Measurements from ENCODE around the gene ZBTB40. TPM values are rescaled to one million over a fixed set of nuclear protein-coding genes. Genes with fewer than 3 reads are reported as not detected.
A peak's percentile ranks its signal among the peaks of the same experiment; 100 is the strongest.

The ZBTB40 gene
- total RNA-seq, 4 donors from 2014 or later = 13.8 to 21.1 (median 18.4) TPM

DNA sequence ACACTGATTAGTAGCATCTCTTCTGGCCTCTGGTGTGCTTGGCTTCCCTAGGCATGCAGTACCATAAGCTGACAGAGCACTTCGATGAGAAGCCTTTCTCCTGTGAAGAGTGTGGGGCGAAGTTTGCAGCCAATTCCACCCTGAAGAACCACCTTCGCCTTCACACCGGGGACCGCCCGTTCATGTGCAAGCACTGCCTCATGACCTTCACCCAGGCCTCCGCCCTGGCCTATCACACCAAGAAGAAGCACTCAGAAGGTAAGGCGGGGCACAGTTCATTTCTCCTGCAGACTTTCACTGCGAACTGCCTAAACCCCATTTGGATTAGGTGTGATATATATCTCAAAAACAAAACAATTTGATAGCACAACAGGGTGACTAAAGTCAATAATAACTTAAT, 61.2 kb downstream of the ZBTB40 start:
- H3K27ac ChIP-seq (replicated peaks in 1 of 4) = no peak overlapping the region
- peaks cover 0 to 15% (median 3%) of the 10 kb centered on the region in 4 donors for H3K4me1 ChIP-seq
- DNase-seq (ENCODE audit: extremely low spot score) = no peak
- 95% methylated on average over 9 of the region's 9 CpGs for WGBS
- H3K36me3 ChIP-seq = peaks cover 58 to 100% (median 98%) of the 10 kb centered on the region in 4 donors
- intact Hi-C loops (cut with DNase I) = no loop called here
- H3K4me3 ChIP-seq = no peak overlapping the region
- no peaks in the 10 kb centered on the region for H3K9me3 ChIP-seq
- TF ChIP-seq EP300 (IDR thresholded peaks at IDR 0.05) (no peak), POLR2A (IDR thresholded peaks at IDR 0.05; ENCODE audit: low read depth) (no peak), POLR2AphosphoS5 (IDR thresholded peaks at IDR 0.05) (no peak)
- TF ChIP-seq, protein P1, sequence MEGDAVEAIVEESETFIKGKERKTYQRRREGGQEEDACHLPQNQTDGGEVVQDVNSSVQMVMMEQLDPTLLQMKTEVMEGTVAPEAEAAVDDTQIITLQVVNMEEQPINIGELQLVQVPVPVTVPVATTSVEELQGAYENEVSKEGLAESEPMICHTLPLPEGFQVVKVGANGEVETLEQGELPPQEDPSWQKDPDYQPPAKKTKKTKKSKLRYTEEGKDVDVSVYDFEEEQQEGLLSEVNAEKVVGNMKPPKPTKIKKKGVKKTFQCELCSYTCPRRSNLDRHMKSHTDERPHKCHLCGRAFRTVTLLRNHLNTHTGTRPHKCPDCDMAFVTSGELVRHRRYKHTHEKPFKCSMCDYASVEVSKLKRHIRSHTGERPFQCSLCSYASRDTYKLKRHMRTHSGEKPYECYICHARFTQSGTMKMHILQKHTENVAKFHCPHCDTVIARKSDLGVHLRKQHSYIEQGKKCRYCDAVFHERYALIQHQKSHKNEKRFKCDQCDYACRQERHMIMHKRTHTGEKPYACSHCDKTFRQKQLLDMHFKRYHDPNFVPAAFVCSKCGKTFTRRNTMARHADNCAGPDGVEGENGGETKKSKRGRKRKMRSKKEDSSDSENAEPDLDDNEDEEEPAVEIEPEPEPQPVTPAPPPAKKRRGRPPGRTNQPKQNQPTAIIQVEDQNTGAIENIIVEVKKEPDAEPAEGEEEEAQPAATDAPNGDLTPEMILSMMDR (IDR thresholded peaks at IDR 0.05) = no peak
- no peaks in the 10 kb centered on the region for H3K27me3 ChIP-seq

DNA sequence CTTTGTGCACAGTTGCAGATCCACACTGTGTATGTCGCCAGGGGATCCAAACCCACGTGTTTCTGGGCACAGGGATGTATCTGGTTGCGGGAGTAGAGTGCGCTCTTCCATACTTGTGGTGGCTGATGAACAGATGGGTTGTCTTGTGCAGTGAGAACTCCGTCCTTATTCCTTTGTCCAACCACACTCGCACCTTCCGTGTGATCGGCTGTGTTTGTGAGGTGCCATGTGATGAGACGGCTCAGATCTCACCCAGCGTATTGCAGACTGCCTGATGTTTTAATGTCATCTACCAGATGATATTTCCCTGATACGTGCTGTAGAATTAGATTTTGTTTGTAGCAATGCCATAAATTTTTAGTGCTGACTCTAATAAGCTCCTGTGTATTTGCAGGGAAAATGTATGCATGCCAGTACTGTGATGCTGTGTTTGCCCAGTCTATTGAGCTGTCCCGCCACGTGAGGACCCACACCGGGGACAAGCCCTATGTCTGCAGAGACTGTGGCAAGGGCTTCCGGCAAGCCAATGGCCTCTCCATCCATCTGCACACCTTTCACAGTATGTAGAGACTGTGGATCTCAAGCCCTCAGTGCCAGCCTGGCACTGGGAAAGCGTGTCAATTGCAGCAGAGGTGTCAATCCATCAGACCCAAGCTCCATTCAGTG, 65.4 kb downstream of the ZBTB40 start:
- 93% methylated on average over 12 of the region's 16 CpGs for WGBS
- no peak for TF ChIP-seq POLR2A (IDR thresholded peaks at IDR 0.05; ENCODE audit: low read depth)
- TF ChIP-seq POLR2AphosphoS5 (IDR thresholded peaks at IDR 0.05) = no peak
- no peak for TF ChIP-seq EP300 (IDR thresholded peaks at IDR 0.05)
- TF ChIP-seq, protein P1 (IDR thresholded peaks at IDR 0.05) = no peak
- H3K4me3 ChIP-seq = no peak overlapping the region
- H3K4me1 ChIP-seq = peaks cover 0 to 16% (median 14%) of the 10 kb centered on the region in 4 donors
- no peaks in the 10 kb centered on the region for H3K27me3 ChIP-seq
- no peaks in the 10 kb centered on the region for H3K9me3 ChIP-seq
- H3K27ac ChIP-seq (replicated peaks in 1 of 4) = no peak overlapping the region
- intact Hi-C loops (cut with DNase I) = no loop called here
- no peak for DNase-seq (ENCODE audit: extremely low spot score)
- peaks cover 70 to 100% (median 95%) of the 10 kb centered on the region in 4 donors for H3K36me3 ChIP-seq

DNA sequence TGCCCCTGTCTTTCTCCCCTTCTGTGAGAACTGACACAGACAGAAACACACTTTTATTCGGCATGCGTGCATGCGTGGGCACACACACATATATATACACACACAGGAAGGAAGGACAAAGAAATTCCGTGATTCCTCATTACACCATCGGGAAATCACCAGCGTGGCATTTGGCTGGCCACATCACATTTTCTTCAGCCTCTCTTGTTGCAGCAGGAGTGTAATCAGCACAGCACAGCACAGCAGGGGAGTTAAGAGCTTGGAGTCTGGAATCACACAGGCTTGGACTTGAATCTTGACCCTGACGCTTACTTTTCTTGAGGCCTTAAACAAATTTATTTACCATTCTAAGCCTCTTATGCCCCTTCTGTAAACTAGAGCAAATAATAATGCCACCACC, 66.3 kb downstream of the ZBTB40 start:
- Histone ChIP-seq H3K27ac (replicated peaks in 1 of 4) (peak overlapping the region in 1 of 4 donors; percentile 24), H3K9me3 (no peaks in the 10 kb centered on the region), H3K4me1 (peaks cover 0 to 16% (median 14%) of the 10 kb centered on the region in 4 donors), H3K36me3 (peaks cover 71 to 98% (median 94%) of the 10 kb centered on the region in 4 donors), H3K4me3 (no peak overlapping the region), H3K27me3 (no peaks in the 10 kb centered on the region)
- DNase-seq (ENCODE audit: extremely low spot score) = no peak
- intact Hi-C loops (cut with DNase I) = no loop called here
- TF ChIP-seq POLR2AphosphoS5 (IDR thresholded peaks at IDR 0.05) = no peak
- no peak for TF ChIP-seq EP300 (IDR thresholded peaks at IDR 0.05)
- 60% methylated on average over 7 of the region's 7 CpGs for WGBS

DNA sequence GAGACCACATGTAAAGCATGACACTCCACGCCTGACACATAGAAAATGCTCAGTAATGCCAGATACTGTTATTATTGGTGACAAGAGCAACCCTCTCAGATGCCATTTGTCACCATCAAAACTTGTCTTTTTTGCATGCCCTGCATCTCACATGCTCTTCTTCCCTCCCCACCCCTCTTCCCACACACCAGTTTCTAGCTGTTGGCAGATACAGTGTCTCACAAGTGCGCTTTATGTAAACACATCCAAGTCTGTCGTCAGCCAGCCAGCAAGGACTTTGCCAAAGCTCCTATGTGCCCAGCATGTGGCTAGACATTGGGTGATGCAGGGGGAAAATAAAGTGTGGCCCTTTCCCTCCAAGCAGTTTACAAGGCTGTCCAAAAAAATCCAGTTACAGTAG, 66.7 kb downstream of the ZBTB40 start:
- Histone ChIP-seq H3K27me3 (no peaks in the 10 kb centered on the region), H3K36me3 (peaks cover 67 to 98% (median 92%) of the 10 kb centered on the region in 4 donors), H3K27ac (replicated peaks in 1 of 4) (peak overlapping the region in 1 of 4 donors; percentile 24), H3K4me3 (no peak overlapping the region), H3K4me1 (peaks cover 0 to 16% (median 14%) of the 10 kb centered on the region in 4 donors), H3K9me3 (no peaks in the 10 kb centered on the region)
- 47% methylated on average over 3 of the region's 3 CpGs for WGBS
- intact Hi-C loops (cut with DNase I) = no loop called here
- no peak for TF ChIP-seq EP300 (IDR thresholded peaks at IDR 0.05)
- TF ChIP-seq POLR2A (IDR thresholded peaks at IDR 0.05; ENCODE audit: low read depth) = no peak
- TF ChIP-seq, protein P1 (IDR thresholded peaks at IDR 0.05) = no peak
- TF ChIP-seq POLR2AphosphoS5 (IDR thresholded peaks at IDR 0.05) = peak in 1 of 2 donors; percentile 39
- DNase-seq (ENCODE audit: extremely low spot score) = no peak

DNA sequence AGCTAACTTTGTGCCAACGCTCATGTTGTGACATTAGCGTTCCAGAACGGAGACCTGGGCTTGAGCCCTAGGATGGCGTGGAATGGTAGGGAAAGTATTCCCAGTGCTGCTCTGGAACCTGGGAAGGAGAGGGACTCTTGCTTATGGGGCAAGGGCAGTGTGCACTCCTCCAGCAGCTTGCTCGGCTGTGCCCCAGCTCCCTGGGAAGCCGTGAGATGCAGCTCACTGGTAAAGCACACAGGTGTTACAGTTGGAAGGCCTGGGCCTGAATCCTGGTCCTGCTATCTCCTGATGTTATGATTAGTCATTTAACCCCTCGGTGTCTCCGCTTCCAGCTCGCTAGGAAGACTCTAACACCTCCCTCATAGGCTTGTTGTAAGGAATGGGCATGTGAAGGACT, 69.2 kb downstream of the ZBTB40 start:
- TF ChIP-seq POLR2AphosphoS5 (IDR thresholded peaks at IDR 0.05) = no peak
- TF ChIP-seq, protein P1 (IDR thresholded peaks at IDR 0.05) = no peak
- TF ChIP-seq POLR2A (IDR thresholded peaks at IDR 0.05; ENCODE audit: low read depth) = no peak
- no peak for TF ChIP-seq EP300 (IDR thresholded peaks at IDR 0.05)
- DNase-seq (ENCODE audit: extremely low spot score) = no peak
- Histone ChIP-seq H3K27me3 (no peaks in the 10 kb centered on the region), H3K9me3 (no peaks in the 10 kb centered on the region), H3K4me1 (peaks cover 0 to 16% (median 14%) of the 10 kb centered on the region in 4 donors), H3K36me3 (peaks cover 62 to 98% (median 93%) of the 10 kb centered on the region in 4 donors), H3K27ac (replicated peaks in 1 of 4) (no peak overlapping the region), H3K4me3 (no peak overlapping the region)
- intact Hi-C loops (cut with DNase I) = no loop called here
- 94% methylated on average over 9 of the region's 9 CpGs for WGBS

Measured in esophagus muscularis mucosa (tissue), 4 donors.